ENCODE results near the gene GRIN2A.

The GRIN2A gene

DNA sequence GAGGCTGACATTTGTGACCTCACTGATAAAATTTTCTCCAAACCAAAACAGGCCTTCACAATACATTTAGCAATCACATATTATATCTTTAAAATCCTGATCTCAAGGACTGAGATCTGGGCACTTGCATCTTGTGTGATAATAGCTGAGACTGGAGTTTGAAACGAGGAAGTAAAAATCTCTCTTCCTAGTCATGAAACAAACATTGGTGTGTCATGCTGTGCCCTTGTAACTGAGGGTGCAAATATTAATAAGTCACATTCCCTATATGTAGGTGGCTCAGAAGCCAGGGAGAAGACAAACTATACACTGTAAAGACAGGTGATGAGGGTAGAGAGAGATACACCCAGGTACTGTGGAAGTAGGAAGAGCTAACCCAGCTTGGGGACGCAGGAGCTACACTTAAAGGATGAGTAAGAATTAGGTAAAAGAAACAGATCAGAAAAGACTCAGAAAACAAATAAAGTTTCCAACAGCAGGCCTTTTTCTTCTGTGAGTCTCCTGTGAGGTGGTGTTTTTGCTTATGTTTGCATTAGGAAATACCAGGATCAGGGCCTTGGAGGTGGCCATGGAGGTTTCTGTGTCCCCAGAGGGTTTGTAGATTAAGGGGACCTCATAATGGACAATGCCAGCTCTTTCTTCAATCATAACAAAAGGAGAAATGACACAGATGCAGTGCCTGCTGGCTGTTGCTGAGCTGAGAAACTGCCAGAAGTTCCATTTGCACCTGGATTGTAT lies 335.7 kb downstream of the GRIN2A start:
- TF ChIP-seq, protein P1, sequence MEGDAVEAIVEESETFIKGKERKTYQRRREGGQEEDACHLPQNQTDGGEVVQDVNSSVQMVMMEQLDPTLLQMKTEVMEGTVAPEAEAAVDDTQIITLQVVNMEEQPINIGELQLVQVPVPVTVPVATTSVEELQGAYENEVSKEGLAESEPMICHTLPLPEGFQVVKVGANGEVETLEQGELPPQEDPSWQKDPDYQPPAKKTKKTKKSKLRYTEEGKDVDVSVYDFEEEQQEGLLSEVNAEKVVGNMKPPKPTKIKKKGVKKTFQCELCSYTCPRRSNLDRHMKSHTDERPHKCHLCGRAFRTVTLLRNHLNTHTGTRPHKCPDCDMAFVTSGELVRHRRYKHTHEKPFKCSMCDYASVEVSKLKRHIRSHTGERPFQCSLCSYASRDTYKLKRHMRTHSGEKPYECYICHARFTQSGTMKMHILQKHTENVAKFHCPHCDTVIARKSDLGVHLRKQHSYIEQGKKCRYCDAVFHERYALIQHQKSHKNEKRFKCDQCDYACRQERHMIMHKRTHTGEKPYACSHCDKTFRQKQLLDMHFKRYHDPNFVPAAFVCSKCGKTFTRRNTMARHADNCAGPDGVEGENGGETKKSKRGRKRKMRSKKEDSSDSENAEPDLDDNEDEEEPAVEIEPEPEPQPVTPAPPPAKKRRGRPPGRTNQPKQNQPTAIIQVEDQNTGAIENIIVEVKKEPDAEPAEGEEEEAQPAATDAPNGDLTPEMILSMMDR (IDR thresholded peaks at IDR 0.05; ENCODE audit: low read depth, low read length, missing control alignments), result no peak
- no peak for DNase-seq (ENCODE audit: extremely low read depth, low read depth)
- H3K4me3 ChIP-seq (replicated peaks; ENCODE audit: low read depth, low read length), result no peak overlapping the region

DNA sequence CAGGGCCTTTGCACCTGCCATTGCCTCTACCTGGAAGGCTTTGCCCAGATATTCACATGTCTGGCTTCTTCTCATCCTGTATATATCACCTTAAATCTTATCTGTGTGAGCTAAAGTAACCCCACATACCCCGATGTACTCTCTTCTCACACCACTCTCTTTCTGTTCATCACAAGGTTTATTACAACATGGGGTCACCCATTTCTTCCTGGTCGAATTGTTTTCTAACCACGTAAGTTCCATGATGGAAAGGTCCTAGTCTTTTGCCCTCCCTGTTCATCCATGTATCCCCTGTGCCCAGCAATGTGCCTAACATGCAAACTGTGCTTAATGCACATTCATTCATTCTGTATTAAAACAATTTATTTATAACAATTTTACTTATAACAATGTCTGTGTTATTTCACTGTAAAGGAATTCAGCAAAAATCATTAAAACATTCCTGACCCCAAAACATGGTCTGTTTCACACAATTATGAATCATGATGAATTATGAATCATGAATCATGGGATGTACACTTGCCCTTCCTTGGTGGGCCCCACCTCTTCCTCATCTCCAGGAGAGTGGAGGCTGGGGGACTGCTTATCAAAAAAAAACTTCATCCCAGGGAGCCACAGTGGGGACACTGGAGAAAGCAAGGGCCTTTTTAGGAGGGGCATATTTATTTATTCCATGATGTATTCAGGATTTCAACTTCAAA lies 336.4 kb downstream of the GRIN2A start:
- TF ChIP-seq, protein P1 (IDR thresholded peaks at IDR 0.05; ENCODE audit: low read depth, low read length, missing control alignments), result no peak
- no peak overlapping the region for H3K4me3 ChIP-seq (replicated peaks; ENCODE audit: low read depth, low read length)
- DNase-seq (ENCODE audit: extremely low read depth, low read depth), result no peak

DNA sequence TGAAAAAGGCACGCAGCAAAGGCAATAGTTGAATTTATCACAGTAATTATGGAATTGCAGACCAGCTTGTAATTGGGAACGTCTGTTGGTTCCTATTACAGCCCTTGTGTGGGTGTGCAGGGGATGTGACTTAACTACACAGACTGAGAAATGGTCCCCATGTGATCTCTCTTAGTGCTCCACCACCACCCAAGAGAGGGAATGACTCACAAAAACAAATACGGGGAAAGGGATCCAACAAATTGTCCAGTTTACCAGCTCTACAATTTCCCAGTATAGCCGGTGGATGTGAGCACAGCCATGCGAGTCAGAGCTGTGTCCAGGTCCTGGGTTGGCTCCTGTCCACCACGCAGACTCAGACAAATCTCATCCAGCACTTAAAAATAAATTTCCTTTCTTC lies 337.9 kb downstream of the GRIN2A start:
- no peak overlapping the region for H3K4me3 ChIP-seq (replicated peaks; ENCODE audit: low read depth, low read length)
- DNase-seq (ENCODE audit: extremely low read depth, low read depth), result no peak
- TF ChIP-seq, protein P1 (IDR thresholded peaks at IDR 0.05; ENCODE audit: low read depth, low read length, missing control alignments), result no peak

DNA sequence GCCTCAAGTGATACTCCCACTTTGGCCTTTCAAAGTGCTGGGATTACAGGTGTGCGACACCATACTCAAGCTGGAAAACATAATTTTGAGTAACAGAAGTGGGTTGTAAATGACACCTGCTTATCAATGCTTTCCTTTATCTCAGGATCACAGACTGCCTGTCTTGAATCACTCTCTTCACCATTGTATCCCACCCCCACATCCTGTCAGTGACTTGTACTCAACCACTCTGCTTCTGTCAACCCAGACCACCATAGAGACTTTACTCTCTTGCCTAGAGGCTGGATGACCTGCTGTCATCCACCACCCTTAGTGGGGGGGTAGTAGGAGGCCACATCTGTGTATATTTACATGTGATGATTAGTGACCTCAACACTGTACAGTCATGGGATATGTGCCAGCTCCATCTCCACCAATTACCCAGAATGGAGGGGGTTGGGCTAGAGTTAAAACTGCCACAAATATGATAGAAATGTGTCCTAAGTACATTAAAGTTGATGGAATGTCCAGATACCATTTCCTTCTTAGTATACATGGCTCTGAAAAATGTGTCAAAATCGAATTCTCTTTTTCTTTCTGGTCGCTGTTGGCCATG lies 338.7 kb downstream of the GRIN2A start:
- no peak for DNase-seq (ENCODE audit: extremely low read depth, low read depth)
- TF ChIP-seq, protein P1 (IDR thresholded peaks at IDR 0.05; ENCODE audit: low read depth, low read length, missing control alignments), result no peak
- no peak overlapping the region for H3K4me3 ChIP-seq (replicated peaks; ENCODE audit: low read depth, low read length)

DNA sequence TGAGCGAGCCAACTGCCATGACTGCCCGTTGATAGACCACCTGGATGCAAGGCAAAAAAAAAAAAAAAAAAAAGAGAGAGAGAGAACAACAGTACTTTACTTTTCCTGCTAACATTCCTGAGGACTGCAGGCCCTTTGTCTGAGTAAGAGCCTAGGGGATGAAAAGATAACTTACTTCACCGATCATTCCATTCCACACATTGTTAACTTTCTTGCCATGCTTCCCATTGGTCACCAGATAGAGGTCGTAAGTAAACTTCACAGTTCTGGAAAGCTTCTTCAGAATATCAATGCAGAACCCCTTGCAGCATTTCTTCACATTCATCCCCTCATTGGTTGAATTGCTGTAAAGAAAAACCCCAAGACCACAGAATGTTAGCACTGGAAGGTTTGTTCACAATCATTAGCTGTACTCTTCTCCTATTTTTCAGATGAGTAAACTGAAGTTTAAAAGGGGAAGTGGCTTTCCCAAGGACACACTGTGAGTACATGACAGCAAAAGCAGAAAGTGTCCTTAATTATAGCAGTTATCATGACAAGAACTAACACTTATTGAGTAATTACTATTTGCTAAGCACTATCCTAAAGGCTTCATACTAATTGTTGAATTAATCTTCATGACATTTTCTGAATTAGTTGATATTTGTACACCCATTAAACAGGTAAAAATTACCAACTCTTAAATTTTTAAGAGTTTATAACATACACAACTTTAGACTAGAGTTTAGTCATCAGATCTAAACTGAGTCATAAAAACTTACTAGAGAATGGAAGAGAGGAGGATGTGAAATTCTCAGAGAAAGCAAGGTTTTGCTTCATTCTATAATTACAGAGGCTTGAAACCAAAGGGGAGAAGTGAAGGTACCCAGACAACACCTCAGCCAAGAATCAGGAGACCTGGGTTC lies 341.2 kb downstream of the GRIN2A start:
- TF ChIP-seq, protein P1 (IDR thresholded peaks at IDR 0.05; ENCODE audit: low read depth, low read length, missing control alignments), result no peak
- DNase-seq (ENCODE audit: extremely low read depth, low read depth), result no peak
- no peak overlapping the region for H3K4me3 ChIP-seq (replicated peaks; ENCODE audit: low read depth, low read length)

DNA sequence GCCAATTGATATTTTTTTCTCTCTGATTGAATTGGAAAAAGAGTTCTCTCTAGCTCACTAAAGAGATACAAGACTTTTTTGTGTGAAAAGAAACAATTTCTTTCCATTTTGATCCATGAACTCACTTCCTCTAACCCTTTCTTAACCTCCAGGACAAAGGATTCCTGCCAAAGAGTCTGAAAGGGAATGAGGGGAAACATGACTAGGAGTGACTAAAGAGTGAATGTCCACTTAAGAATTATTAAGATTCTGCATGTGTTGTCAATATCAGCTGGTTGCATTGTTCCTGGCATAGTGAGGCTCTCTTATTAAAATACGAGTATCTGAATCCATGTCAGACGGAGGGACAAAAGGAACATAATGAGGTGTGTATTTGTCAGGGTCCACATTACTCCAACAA lies 344.7 kb downstream of the GRIN2A start:
- H3K4me3 ChIP-seq (replicated peaks; ENCODE audit: low read depth, low read length), result no peak overlapping the region
- TF ChIP-seq, protein P1 (IDR thresholded peaks at IDR 0.05; ENCODE audit: low read depth, low read length, missing control alignments), result no peak
- no peak for DNase-seq (ENCODE audit: extremely low read depth, low read depth)
